Measurements from ENCODE around the gene SASS6.
"Not testable (repeated sequence)": the region's sequence is repeated elsewhere in the genome, so short reads cannot be mapped to it uniquely, and the experiment has no call there.

The SASS6 gene

DNA sequence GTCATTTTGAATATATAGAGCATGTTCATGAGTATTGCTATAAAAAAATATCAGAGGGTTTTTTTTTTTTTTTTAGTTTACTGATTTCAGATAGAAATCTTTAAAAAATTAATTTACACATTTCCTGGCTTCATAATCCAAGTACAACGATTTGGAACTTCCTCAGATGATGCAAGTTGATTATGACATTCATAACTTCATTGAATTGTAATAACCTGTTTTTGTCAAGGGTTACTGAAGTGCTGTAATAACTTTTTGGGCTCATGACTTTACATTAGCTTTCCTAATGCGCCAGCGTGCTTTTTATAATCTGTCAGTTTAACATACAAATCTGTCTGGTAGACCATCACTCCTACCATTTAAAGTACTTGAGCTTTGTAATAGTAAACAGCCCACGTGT lies 81.3 kb downstream of the SASS6 start:
- in situ Hi-C loops (cut with MboI; ENCODE audit: low sequenced_read_pairs): no loop called here

DNA sequence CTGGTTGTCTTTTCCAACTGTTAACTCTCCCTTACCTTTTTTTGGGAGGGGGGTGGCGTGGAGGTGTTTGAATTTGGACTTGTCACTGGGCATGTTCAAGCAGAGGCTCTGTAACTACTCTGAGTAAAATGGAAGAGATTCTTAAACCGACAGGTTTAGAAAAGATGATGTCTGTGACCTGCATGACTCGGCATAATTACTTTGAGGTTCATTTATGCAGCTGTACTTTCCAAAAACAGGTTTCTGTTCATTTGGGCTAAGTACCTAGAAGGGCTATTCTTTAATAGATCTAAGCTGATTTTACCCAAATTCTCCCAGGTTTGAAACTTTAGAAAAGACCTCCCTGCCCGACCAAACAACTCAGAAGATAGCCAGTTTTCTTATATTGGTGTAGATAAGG lies 82.6 kb downstream of the SASS6 start:
- in situ Hi-C loops (cut with MboI; ENCODE audit: low sequenced_read_pairs): no loop called here

DNA sequence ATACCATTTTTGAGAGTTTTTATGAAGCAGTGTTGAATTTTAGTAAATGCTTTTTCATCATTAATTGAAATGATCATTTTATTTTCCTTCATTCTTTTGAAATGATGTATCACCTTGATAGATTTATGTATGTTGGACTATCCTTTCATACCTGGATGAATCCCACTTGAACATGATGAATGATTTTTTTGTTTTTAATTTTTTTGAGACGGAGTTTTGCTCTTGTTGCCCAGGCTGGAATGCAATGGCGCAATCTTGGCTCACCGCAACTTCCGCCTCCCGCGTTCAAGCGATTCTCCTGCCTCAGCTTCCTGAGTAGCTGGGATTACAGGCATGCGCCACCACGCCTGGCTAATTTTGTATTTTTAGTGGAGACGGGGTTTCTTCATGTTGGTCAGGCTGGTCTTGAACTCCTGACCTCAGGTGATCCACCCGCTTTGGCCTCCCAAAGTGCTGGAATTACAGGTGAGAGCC lies 85.5 kb downstream of the SASS6 start:
- in situ Hi-C loops (cut with MboI; ENCODE audit: low sequenced_read_pairs): not testable (repeated sequence)

DNA sequence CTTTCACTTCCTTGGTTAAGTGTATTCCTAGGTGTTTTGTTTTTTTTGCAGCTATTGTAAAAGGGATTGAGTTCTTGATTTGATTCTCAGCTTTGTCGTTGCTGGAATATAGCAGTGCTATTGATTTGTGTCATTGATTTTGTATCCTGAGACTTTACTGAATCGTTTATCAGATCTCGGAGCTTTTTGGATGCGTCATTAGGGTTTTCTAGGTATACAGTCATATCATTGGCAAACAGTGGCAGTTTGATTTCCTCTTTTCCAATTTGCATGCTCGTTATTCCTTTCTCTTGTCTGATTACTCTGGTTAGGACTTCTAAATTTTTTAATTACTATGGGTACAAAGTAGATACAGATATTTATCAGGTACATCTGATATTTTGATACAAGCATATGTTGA lies 87.5 kb downstream of the SASS6 start:
- in situ Hi-C loops (cut with MboI; ENCODE audit: low sequenced_read_pairs): no loop called here

DNA sequence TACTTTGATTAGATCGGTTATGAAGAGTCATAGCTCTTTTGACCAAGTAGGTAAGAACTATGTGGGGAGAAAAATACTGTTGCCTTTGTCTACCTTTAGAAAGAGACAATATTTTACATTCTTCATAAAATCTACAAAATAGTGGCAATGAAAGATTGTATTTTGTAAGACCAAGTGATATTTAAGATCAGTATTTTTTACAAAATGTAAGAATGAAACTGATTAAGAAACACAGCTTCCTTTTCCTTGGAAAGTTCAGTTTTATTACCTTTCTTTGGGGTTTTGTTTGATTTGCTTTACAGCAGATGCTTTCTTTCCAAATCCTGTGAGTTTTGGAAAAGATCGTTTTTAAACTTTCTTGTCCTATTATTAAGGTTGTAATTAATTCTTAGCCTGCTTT lies 93.1 kb downstream of the SASS6 start:
- in situ Hi-C loops (cut with MboI; ENCODE audit: low sequenced_read_pairs): no loop called here

DNA sequence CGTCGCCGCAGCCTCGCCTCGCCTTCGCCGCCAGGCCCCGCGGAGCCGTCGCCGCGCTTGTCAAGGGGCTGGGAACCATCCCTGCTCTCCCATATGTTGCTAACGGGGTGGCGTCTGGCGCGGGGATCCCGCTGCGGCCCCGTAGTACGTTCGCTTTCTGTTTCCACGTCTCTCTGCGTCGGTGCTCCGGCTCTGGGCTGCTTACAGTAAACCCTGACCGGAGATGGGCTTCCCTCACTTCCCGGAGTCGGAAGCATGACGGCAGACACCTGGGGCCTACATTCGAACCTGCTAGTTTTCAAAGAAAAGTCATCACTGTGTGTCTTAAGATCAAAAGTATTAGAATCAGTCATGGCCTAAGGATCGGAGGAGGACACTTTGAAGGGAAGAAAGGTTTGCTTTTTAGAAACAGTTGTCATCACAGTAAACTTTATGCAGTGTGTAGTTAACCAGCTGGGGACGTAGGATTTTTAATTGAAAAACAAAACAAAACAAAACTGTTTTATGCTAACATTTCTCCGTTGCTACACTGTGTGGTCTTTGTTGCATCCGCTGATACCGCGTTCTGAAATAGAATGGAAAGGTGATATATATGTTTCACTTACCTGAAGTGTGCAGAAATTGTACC lies 94.0 kb downstream of the SASS6 start:
- in situ Hi-C loops (cut with MboI; ENCODE audit: low sequenced_read_pairs): no loop called here

DNA sequence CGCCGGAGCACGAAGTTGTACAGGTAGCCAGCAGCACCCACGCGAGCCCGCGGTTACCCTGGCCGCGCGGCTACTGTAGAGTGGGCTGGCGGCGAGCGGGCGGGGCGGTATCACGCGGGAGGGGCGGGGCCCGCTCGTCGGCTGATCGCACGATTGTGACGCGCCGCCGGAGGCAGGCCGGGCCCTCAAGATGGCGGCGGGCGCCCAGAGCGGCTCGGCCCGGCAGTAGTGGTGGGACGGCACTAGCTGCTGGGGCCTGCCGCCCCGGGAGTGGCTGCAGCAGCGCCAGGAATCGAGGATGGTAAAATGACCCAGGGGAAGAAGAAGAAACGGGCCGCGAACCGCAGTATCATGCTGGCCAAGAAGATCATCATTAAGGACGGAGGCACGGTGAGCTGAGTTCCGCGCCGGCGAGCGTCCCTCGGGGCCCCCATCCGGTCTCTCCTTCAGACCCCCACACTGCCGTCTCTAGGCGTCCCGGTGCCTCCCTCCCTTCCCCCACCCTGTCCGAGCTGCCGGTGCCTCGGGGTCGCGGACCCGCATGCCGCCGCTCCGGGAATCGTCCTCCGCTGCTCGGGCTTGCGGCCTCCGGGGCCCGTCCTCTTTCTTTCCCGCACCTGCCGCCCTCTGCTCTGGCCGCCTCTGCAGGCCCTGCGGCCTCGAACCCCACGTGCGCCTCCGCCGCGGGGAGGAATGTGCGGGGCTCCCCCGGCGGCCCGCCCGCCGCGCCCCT lies 94.6 kb downstream of the SASS6 start:
- in situ Hi-C loops (cut with MboI; ENCODE audit: low sequenced_read_pairs): no loop called here

DNA sequence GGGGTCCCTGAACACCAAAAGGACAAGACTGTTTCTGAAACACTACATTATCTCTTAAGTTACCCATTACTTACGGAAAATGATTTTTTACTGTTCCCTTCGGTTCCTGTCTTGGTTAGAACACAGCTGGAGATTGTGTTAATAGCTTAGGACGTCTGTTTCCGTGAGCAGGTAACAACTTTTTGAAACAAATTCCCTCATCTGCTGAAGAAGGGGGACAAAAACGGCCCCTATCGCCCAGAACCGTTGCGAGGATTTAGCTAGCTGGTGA lies 95.1 kb downstream of the SASS6 start:
- in situ Hi-C loops (cut with MboI; ENCODE audit: low sequenced_read_pairs): no loop called here

DNA sequence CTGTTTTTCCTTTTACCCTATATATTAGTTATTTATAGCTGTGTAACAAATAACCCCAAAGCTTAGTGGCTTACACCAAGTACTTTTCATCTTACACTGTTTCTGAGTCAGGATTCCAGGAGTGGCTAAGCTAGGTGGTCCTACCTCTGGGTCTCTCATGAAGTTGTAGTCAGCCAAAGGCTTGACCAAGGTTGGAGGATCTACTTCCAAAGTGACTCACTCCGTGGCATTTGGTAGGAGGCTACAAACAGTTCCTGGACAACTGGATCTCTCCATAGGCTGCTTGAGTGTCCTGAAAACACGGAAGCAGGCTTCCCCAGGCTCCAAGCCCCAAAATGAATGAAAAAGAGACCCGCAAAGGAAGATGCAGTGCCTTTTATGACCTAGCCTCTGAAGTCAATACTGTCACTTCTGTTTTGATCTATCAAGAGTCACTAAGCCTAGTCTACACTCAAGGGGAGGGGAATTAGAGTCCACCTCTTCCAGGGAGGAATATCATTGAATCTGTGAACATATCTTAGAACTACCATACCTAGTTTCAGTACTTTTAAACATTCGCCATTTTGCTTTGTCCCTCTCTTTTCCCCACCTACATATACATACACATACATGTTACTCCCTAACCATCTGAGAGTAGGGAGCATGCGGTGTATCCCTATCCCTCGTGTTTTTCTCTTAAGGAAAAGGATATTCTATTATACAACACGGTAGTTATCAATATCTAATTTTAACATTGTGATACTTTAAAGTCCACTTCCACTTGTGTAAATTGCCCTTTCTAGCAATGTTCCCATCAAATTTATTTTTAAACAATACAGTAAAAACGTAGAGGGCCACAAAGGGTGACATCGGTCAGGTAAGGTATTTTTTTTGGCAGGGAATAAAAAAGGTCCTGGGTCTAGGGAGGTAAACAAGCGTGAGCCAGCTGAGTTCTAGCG lies 95.7 kb downstream of the SASS6 start:
- in situ Hi-C loops (cut with MboI; ENCODE audit: low sequenced_read_pairs): no loop called here

DNA sequence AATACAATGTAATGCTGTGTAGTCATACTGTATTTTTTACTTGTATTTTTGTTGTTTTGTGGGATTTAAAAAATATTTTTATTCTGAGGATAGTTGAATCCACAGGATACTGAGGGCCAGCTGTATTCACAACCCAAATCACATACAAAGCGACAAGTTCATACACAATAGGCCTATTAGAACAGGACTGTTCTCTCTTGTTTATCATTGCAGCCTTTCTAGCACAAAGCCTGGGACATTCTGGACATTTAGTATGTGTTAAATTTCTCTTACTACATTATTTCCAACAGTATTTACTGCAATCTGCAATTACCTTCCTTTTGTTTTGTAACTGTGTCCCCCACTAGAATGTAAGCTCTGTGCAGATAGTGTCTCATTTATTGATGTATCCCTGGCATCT lies 97.5 kb downstream of the SASS6 start:
- in situ Hi-C loops (cut with MboI; ENCODE audit: low sequenced_read_pairs): no loop called here

DNA sequence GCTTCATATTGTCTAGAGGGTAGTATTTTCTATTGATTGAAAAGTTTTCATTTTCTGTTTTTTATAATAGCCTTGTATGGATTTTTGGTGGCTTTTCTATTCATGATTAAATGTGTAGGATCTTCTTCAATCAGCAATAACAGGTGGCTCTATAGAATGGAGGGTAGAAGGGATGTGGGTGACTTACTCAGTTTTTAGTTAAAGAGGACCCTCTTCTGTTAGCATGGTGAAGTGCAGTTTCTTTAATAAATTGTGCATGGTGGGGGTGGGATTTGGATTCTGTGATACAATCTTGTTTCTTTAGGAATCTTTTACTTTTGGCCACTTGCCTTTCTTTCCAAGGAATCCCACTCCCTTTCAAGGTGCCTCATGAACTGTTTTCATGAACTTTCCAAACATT lies 98.3 kb downstream of the SASS6 start:
- in situ Hi-C loops (cut with MboI; ENCODE audit: low sequenced_read_pairs): no loop called here
